HEK293 (cell line): ENCODE measurements around the gene MCRIP2.

ENCODE experiments used
- HOXA7 ChIP-seq: sonication (generic); formaldehyde crosslinking; IDR thresholded peaks from 2 replicates; pipeline ENCODE4 v1.8.1; 2022; ENCODE audit warnings: missing genetic modification reagents, borderline replicate concordance
- MYNN ChIP-seq: fragments of 450-650 bp; formaldehyde crosslinking; IDR thresholded peaks from 2 replicates; pipeline ENCODE4 v1.5.1; 2016; ENCODE audit warnings: missing biosample characterization, missing genetic modification characterization, borderline replicate concordance
- PATZ1 ChIP-seq: fragments of 450-650 bp; formaldehyde crosslinking; IDR thresholded peaks from 2 replicates; pipeline ENCODE4 v1.5.1; 2016; ENCODE audit warnings: missing biosample characterization, missing genetic modification characterization
- REPIN1 ChIP-seq: fragments of 450-650 bp; formaldehyde crosslinking; IDR thresholded peaks from 2 replicates; pipeline ENCODE4 v1.5.1; 2017; ENCODE audit warnings: missing biosample characterization, missing genetic modification characterization, low read depth
- YY1 ChIP-seq: fragments of 450-650 bp; formaldehyde crosslinking; IDR thresholded peaks from 2 replicates; pipeline ENCODE4 v1.5.1; 2018; ENCODE audit warnings: missing biosample characterization, missing genetic modification characterization
- ZBTB44 ChIP-seq: fragments of 450-650 bp; IDR thresholded peaks from 2 replicates; pipeline ENCODE4 v1.5.1; 2018; ENCODE audit warnings: missing biosample characterization, mild to moderate bottlenecking, missing genetic modification characterization
- ZBTB8A ChIP-seq: fragments of 450-650 bp; formaldehyde crosslinking; IDR thresholded peaks from 2 replicates; pipeline ENCODE4 v1.5.1; 2016; ENCODE audit warnings: missing biosample characterization, missing genetic modification characterization
- ZFHX2 ChIP-seq: fragments of 450-650 bp; formaldehyde crosslinking; conservative IDR thresholded peaks from 2 replicates; pipeline ENCODE4 v1.5.1; 2016; ENCODE audit warnings: missing biosample characterization, missing genetic modification characterization
- ZFP41 ChIP-seq: fragments of 450-650 bp; formaldehyde crosslinking; IDR thresholded peaks from 2 replicates; pipeline ENCODE4 v1.5.1; 2016; ENCODE audit warnings: missing biosample characterization, missing genetic modification characterization, borderline replicate concordance
- ZFP69B ChIP-seq: fragments of 450-650 bp; formaldehyde crosslinking; IDR thresholded peaks from 2 replicates; pipeline ENCODE4 v1.5.1; 2016; ENCODE audit warnings: missing biosample characterization, missing genetic modification characterization
- ZNF10 ChIP-seq: fragments of 450-650 bp; formaldehyde crosslinking; IDR thresholded peaks from 2 replicates; pipeline ENCODE4 v1.5.1; 2017; ENCODE audit warnings: missing biosample characterization, missing genetic modification characterization
- ZNF114 ChIP-seq: fragments of 450-650 bp; formaldehyde crosslinking; IDR thresholded peaks from 2 replicates; pipeline ENCODE4 v1.5.0; 2017; ENCODE audit warnings: missing biosample characterization, missing genetic modification characterization
- ZNF121 ChIP-seq: fragments of 450-650 bp; formaldehyde crosslinking; IDR thresholded peaks from 2 replicates; pipeline ENCODE4 v1.5.1; 2016; ENCODE audit warnings: missing biosample characterization, missing genetic modification characterization
- ZNF157 ChIP-seq: fragments of 450-650 bp; formaldehyde crosslinking; IDR thresholded peaks from 2 replicates; pipeline ENCODE4 v1.5.1; 2016; ENCODE audit warnings: missing biosample characterization, missing genetic modification characterization
- ZNF221 ChIP-seq: fragments of 450-650 bp; formaldehyde crosslinking; IDR thresholded peaks from 2 replicates; pipeline ENCODE4 v1.5.1; 2017; ENCODE audit warnings: missing biosample characterization, missing genetic modification characterization, borderline replicate concordance
- ZNF23 ChIP-seq: fragments of 450-650 bp; formaldehyde crosslinking; IDR thresholded peaks from 2 replicates; pipeline ENCODE4 v1.5.1; 2016; ENCODE audit warnings: missing biosample characterization, missing genetic modification characterization, borderline replicate concordance
- ZNF292 ChIP-seq: fragments of 450-650 bp; formaldehyde crosslinking; IDR thresholded peaks from 2 replicates; pipeline ENCODE4 v1.5.1; 2016; ENCODE audit warnings: low read depth, missing biosample characterization, missing genetic modification characterization, borderline replicate concordance
- ZNF311 ChIP-seq: fragments of 450-650 bp; formaldehyde crosslinking; IDR thresholded peaks from 2 replicates; pipeline ENCODE4 v1.5.1; 2017; ENCODE audit warnings: missing biosample characterization, missing genetic modification characterization, borderline replicate concordance
- ZNF404 ChIP-seq: fragments of 450-650 bp; formaldehyde crosslinking; IDR thresholded peaks from 2 replicates; pipeline ENCODE4 v1.5.1; 2017; ENCODE audit warnings: missing biosample characterization, missing genetic modification characterization
- ZNF433 ChIP-seq: fragments of 450-650 bp; formaldehyde crosslinking; IDR thresholded peaks from 2 replicates; pipeline ENCODE4 v1.5.1; 2016; ENCODE audit warnings: missing biosample characterization, missing genetic modification characterization, low read depth
- ZNF530 ChIP-seq: fragments of 450-650 bp; formaldehyde crosslinking; IDR thresholded peaks from 2 replicates; pipeline ENCODE4 v1.5.1; 2016; ENCODE audit warnings: low read depth, missing biosample characterization, missing genetic modification characterization
- ZNF555 ChIP-seq: fragments of 450-650 bp; formaldehyde crosslinking; conservative IDR thresholded peaks from 2 replicates; pipeline ENCODE4 v1.5.1; 2017; ENCODE audit warnings: missing biosample characterization, mild to moderate bottlenecking, missing genetic modification characterization, inconsistent platforms
- ZNF585B ChIP-seq: fragments of 450-650 bp; formaldehyde crosslinking; IDR thresholded peaks from 2 replicates; pipeline ENCODE4 v1.5.1; 2016; ENCODE audit warnings: missing biosample characterization, missing genetic modification characterization
- ZNF658 ChIP-seq: fragments of 450-650 bp; formaldehyde crosslinking; IDR thresholded peaks from 2 replicates; pipeline ENCODE4; 2016; ENCODE audit warnings: missing biosample characterization, missing genetic modification characterization
- ZNF670 ChIP-seq: fragments of 450-650 bp; formaldehyde crosslinking; IDR thresholded peaks from 2 replicates; pipeline ENCODE4 v1.5.1; 2016; ENCODE audit warnings: missing biosample characterization, missing genetic modification characterization, low read depth
- ZNF701 ChIP-seq: fragments of 450-650 bp; formaldehyde crosslinking; IDR thresholded peaks from 2 replicates; pipeline ENCODE4 v1.5.1; 2016; ENCODE audit warnings: missing biosample characterization, missing genetic modification characterization
- ZNF791 ChIP-seq: fragments of 450-650 bp; formaldehyde crosslinking; IDR thresholded peaks from 2 replicates; pipeline ENCODE4 v1.5.1; 2016; ENCODE audit warnings: missing biosample characterization, missing genetic modification characterization
- ZNF837 ChIP-seq: fragments of 450-650 bp; formaldehyde crosslinking; IDR thresholded peaks from 2 replicates; pipeline ENCODE4 v1.5.1; 2016; ENCODE audit warnings: missing biosample characterization, missing genetic modification characterization
- TF ChIP-seq, protein P1 (sequence below): fragments of 450-650 bp; formaldehyde crosslinking; IDR thresholded peaks from 2 replicates; pipeline ENCODE4; 2016; ENCODE audit warnings: missing biosample characterization, missing genetic modification characterization
- TF ChIP-seq, protein P2 (sequence below): fragments of 450-650 bp; formaldehyde crosslinking; optimal IDR thresholded peaks from 2 replicates; pipeline ENCODE3; 2016; ENCODE audit warnings: missing biosample characterization, mild to moderate bottlenecking, missing genetic modification characterization
- TF ChIP-seq, protein P3 (sequence below): fragments of 450-650 bp; formaldehyde crosslinking; conservative IDR thresholded peaks from 2 replicates; pipeline ENCODE4 v1.5.1; 2016; ENCODE audit warnings: low read depth, missing biosample characterization, missing genetic modification characterization

MCRIP2 gene

DNA sequence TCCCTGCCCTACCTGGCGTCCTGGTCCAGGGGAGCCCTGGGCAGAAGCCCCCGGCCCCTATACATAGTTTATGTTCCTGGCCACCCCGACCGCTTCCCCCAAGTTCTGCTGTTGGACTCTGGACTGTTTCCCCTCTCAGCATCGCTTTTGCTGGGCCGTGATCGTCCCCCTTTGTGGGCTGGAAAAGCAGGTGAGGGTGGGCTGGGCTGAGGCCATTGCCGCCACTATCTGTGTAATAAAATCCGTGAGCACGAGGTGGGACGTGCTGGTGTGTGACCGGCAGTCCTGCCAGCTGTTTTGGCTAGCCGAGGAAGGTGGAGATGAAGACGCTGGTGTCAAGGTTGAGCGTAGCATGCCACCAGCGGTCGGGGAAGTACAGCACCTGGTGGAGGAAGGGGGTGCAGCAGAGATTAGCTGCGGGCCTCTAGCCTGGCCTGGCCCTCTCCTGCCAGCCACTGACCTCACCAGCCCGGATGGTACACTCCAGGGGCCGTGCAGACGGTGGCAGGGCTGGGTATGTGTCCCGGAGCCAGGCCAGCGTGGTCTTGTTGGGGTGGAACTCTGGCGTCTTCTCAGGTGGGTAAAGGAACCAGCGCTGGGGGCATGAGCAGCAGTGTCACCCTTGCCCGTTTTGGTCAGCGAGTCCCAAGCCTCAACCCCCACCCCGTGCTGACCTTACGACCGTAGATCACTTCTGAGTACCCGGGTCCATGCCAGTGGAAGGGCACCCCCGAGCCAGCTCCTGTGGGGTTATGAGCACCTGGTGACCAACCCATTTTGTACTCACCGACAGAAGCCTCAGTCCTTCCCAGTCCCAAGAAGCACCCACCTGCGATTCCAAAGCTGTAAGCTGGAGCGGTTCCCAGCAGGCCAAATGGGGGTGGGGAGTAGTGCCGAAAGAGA is 41.1 kb downstream of the MCRIP2 start (continued):
- TF ChIP-seq, protein P1, sequence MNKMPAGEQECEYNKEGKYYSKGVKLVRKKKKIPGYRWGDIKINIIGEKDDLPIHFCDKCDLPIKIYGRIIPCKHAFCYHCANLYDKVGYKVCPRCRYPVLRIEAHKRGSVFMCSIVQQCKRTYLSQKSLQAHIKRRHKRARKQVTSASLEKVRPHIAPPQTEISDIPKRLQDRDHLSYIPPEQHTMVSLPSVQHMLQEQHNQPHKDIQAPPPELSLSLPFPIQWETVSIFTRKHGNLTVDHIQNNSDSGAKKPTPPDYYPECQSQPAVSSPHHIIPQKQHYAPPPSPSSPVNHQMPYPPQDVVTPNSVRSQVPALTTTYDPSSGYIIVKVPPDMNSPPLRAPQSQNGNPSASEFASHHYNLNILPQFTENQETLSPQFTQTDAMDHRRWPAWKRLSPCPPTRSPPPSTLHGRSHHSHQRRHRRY = no peak
- TF ChIP-seq ZNF10 (tag by site-specific recombination) = peak; percentile 94
- no peak for TF ChIP-seq ZNF433 (tag by site-specific recombination)
- TF ChIP-seq ZFP69B (tag by site-specific recombination) = no peak
- TF ChIP-seq ZNF791 (tag by site-specific recombination) = no peak
- TF ChIP-seq ZBTB44 (tag by site-specific recombination) = no peak
- TF ChIP-seq HOXA7 = no peak
- TF ChIP-seq REPIN1 (tag by site-specific recombination) = no peak
- TF ChIP-seq ZNF311 (tag by site-specific recombination) = no peak
- TF ChIP-seq, protein P2, sequence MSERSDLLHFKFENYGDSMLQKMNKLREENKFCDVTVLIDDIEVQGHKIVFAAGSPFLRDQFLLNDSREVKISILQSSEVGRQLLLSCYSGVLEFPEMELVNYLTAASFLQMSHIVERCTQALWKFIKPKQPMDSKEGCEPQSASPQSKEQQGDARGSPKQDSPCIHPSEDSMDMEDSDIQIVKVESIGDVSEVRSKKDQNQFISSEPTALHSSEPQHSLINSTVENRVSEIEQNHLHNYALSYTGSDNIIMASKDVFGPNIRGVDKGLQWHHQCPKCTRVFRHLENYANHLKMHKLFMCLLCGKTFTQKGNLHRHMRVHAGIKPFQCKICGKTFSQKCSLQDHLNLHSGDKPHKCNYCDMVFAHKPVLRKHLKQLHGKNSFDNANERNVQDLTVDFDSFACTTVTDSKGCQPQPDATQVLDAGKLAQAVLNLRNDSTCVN = no peak
- no peak for TF ChIP-seq ZNF670 (tag by site-specific recombination)
- no peak for TF ChIP-seq ZNF157
- TF ChIP-seq ZNF404 = no peak
- TF ChIP-seq ZNF530 = no peak
- TF ChIP-seq ZNF114 (tag by site-specific recombination) = no peak
- TF ChIP-seq MYNN = no peak
- no peak for TF ChIP-seq ZNF221 (tag by site-specific recombination)
- no peak for TF ChIP-seq YY1 (tag by site-specific recombination)
- peak; percentile 30; the same call in 1 of the 2 replicates for TF ChIP-seq ZNF837 (tag by site-specific recombination)
- TF ChIP-seq ZNF555 = no peak
- no peak for TF ChIP-seq ZNF292 (tag by site-specific recombination)
- TF ChIP-seq ZNF585B = no peak
- no peak for TF ChIP-seq ZNF121 (tag by site-specific recombination)
- no peak for TF ChIP-seq ZNF658 (tag by site-specific recombination)
- no peak for TF ChIP-seq ZBTB8A (tag by site-specific recombination)
- TF ChIP-seq ZFP41 = no peak
- no peak for TF ChIP-seq ZNF23 (tag by site-specific recombination)
- TF ChIP-seq ZNF701 (tag by site-specific recombination) = no peak
- no peak for TF ChIP-seq ZFHX2 (tag by site-specific recombination)
- TF ChIP-seq PATZ1 = no peak
- TF ChIP-seq, protein P3, sequence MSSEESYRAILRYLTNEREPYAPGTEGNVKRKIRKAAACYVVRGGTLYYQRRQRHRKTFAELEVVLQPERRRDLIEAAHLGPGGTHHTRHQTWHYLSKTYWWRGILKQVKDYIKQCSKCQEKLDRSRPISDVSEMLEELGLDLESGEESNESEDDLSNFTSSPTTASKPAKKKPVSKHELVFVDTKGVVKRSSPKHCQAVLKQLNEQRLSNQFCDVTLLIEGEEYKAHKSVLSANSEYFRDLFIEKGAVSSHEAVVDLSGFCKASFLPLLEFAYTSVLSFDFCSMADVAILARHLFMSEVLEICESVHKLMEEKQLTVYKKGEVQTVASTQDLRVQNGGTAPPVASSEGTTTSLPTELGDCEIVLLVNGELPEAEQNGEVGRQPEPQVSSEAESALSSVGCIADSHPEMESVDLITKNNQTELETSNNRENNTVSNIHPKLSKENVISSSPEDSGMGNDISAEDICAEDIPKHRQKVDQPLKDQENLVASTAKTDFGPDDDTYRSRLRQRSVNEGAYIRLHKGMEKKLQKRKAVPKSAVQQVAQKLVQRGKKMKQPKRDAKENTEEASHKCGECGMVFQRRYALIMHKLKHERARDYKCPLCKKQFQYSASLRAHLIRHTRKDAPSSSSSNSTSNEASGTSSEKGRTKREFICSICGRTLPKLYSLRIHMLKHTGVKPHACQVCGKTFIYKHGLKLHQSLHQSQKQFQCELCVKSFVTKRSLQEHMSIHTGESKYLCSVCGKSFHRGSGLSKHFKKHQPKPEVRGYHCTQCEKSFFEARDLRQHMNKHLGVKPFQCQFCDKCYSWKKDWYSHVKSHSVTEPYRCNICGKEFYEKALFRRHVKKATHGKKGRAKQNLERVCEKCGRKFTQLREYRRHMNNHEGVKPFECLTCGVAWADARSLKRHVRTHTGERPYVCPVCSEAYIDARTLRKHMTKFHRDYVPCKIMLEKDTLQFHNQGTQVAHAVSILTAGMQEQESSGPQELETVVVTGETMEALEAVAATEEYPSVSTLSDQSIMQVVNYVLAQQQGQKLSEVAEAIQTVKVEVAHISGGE (tag by site-specific recombination) = no peak; the same call in 1 of the 2 replicates
